Measurements from ENCODE around the gene OOSP4A.

OOSP4A gene

GRCh38 chr11:59943997-59944714, 19.7 kb upstream of the OOSP4A start:
- Histone ChIP-seq H3K4me1 (peaks cover 0 to 22% (median 16%) of the 10 kb centered on the region in 10 experiments; a peak in 13 of 20 replicates), H3K27me3 (no peaks in the 10 kb centered on the region), H3K4me2 (peak overlapping the region in 5 of 11 experiments; percentile 8 to 54 (median 33); a peak in 8 of 22 replicates), H3K27ac (no peak overlapping the region), H4K20me1 (no peaks in the 10 kb centered on the region), H3K9me3 (replicated peaks in 1 of 11) (peaks cover 0 to 15% (median 9%) of the 10 kb centered on the region in 11 experiments; a peak in 11 of 22 replicates), H3K9ac (no peak overlapping the region), H3K4me3 (no peak overlapping the region), H3K36me3 (no peaks in the 10 kb centered on the region)
- no peak for TF ChIP-seq Cebpa-rat (IDR thresholded peaks at IDR 0.05)

- H3K4me1 ChIP-seq = peaks cover 0 to 22% (median 16%) of the 10 kb centered on the region in 10 experiments; a peak in 13 of 20 replicates
- H3K9me3 ChIP-seq (replicated peaks in 1 of 11) = peaks cover 0 to 15% (median 9%) of the 10 kb centered on the region in 11 experiments; a peak in 11 of 22 replicates
- TF ChIP-seq Cebpa-rat (IDR thresholded peaks at IDR 0.05) = no peak
- H3K36me3 ChIP-seq = no peaks in the 10 kb centered on the region
- H3K27ac ChIP-seq = no peak overlapping the region
- no peaks in the 10 kb centered on the region for H3K27me3 ChIP-seq
- H3K4me3 ChIP-seq = no peak overlapping the region
- peak overlapping the region in 9 of 11 experiments; percentile 1 to 54 (median 32); a peak in 15 of 22 replicates for H3K4me2 ChIP-seq
- no peaks in the 10 kb centered on the region for H4K20me1 ChIP-seq
- H3K9ac ChIP-seq = no peak overlapping the region
Observed at GRCh38 chr11:59944720-59945119, 19.1 kb upstream of the OOSP4A start.

- H3K27ac ChIP-seq = no peak overlapping the region
- H3K27me3 ChIP-seq = no peaks in the 10 kb centered on the region
- H3K36me3 ChIP-seq = no peaks in the 10 kb centered on the region
- H3K4me3 ChIP-seq = no peak overlapping the region
- no peak overlapping the region for H3K9ac ChIP-seq
- TF ChIP-seq Cebpa-rat (IDR thresholded peaks at IDR 0.05) = no peak
- H3K4me2 ChIP-seq = no peak overlapping the region
- no peaks in the 10 kb centered on the region for H3K4me1 ChIP-seq
- no peaks in the 10 kb centered on the region for H3K9me3 ChIP-seq (replicated peaks in 1 of 11)
- no peaks in the 10 kb centered on the region for H4K20me1 ChIP-seq
Observed at GRCh38 chr11:59953463-59954218, 10.2 kb upstream of the OOSP4A start.

- Histone ChIP-seq H3K36me3 (no peaks in the 10 kb centered on the region), H3K9ac (no peak overlapping the region), H3K4me2 (no peak overlapping the region), H3K9me3 (replicated peaks in 1 of 11) (no peaks in the 10 kb centered on the region), H4K20me1 (no peaks in the 10 kb centered on the region), H3K27ac (no peak overlapping the region), H3K27me3 (no peaks in the 10 kb centered on the region), H3K4me1 (no peaks in the 10 kb centered on the region), H3K4me3 (no peak overlapping the region)
- TF ChIP-seq Cebpa-rat (IDR thresholded peaks at IDR 0.05) = no peak
Observed at GRCh38 chr11:59954219-59954847, 9.5 kb upstream of the OOSP4A start.

- Histone ChIP-seq H4K20me1 (no peaks in the 10 kb centered on the region), H3K4me1 (no peaks in the 10 kb centered on the region), H3K27me3 (no peaks in the 10 kb centered on the region), H3K4me2 (no peak overlapping the region), H3K9me3 (replicated peaks in 1 of 11) (no peaks in the 10 kb centered on the region), H3K36me3 (no peaks in the 10 kb centered on the region), H3K27ac (no peak overlapping the region), H3K4me3 (no peak overlapping the region), H3K9ac (no peak overlapping the region)
- no peak for TF ChIP-seq Cebpa-rat (IDR thresholded peaks at IDR 0.05)
Observed at GRCh38 chr11:59957094-59957493, 6.7 kb upstream of the OOSP4A start.

GRCh38 chr11:59960502-59961381, 3.1 kb upstream of the OOSP4A start:
- no peak for TF ChIP-seq Cebpa-rat (IDR thresholded peaks at IDR 0.05)
- H3K4me2 ChIP-seq = no peak overlapping the region

GRCh38 chr11:59962107-59962482, 1.7 kb upstream of the OOSP4A start:
- Histone ChIP-seq H3K4me1 (no peaks in the 10 kb centered on the region), H3K9me3 (replicated peaks in 1 of 11) (no peaks in the 10 kb centered on the region), H3K27ac (no peak overlapping the region), H3K9ac (no peak overlapping the region), H3K27me3 (no peaks in the 10 kb centered on the region), H3K4me3 (no peak overlapping the region), H3K4me2 (no peak overlapping the region), H3K36me3 (no peaks in the 10 kb centered on the region), H4K20me1 (no peaks in the 10 kb centered on the region)
- TF ChIP-seq Cebpa-rat (IDR thresholded peaks at IDR 0.05) = no peak

More at GRCh38 chr11:59960502-59961381, 3.1 kb upstream of the OOSP4A start:
- no peak overlapping the region for H3K9ac ChIP-seq
- no peaks in the 10 kb centered on the region for H3K36me3 ChIP-seq
- no peaks in the 10 kb centered on the region for H4K20me1 ChIP-seq
- no peak overlapping the region for H3K4me3 ChIP-seq
- H3K27me3 ChIP-seq = no peaks in the 10 kb centered on the region
- no peak overlapping the region for H3K27ac ChIP-seq
- no peaks in the 10 kb centered on the region for H3K4me1 ChIP-seq
- H3K9me3 ChIP-seq (replicated peaks in 1 of 11) = no peaks in the 10 kb centered on the region

GRCh38 chr11:59965424-59965823, 1.6 kb downstream of the OOSP4A start:
- Histone ChIP-seq H3K9me3 (replicated peaks in 1 of 11) (no peaks in the 10 kb centered on the region), H3K4me2 (no peak overlapping the region), H4K20me1 (no peaks in the 10 kb centered on the region), H3K4me3 (no peak overlapping the region), H3K9ac (no peak overlapping the region), H3K4me1 (no peaks in the 10 kb centered on the region), H3K36me3 (no peaks in the 10 kb centered on the region), H3K27me3 (no peaks in the 10 kb centered on the region), H3K27ac (no peak overlapping the region)
- no peak for TF ChIP-seq Cebpa-rat (IDR thresholded peaks at IDR 0.05)

- no peaks in the 10 kb centered on the region for H3K4me1 ChIP-seq
- no peaks in the 10 kb centered on the region for H4K20me1 ChIP-seq
- H3K4me2 ChIP-seq = no peak overlapping the region
- no peak overlapping the region for H3K9ac ChIP-seq
- no peak overlapping the region for H3K27ac ChIP-seq
- H3K36me3 ChIP-seq = no peaks in the 10 kb centered on the region
- no peak overlapping the region for H3K4me3 ChIP-seq
- no peak for TF ChIP-seq Cebpa-rat (IDR thresholded peaks at IDR 0.05)
- no peaks in the 10 kb centered on the region for H3K27me3 ChIP-seq
- H3K9me3 ChIP-seq (replicated peaks in 1 of 11) = no peaks in the 10 kb centered on the region
Observed at GRCh38 chr11:59966201-59966600, 2.4 kb downstream of the OOSP4A start.
